Body of pancreas (tissue), 4 donors: ENCODE measurements around the gene DNAL1. TPM values are rescaled to one million over a fixed set of nuclear protein-coding genes. Genes with fewer than 3 reads are reported as not detected.

Source experiments
- ATAC-seq: fragments of 150-250 bp; one replicate; pipeline ENCODE4 v1.9.1; 2016
- DNase-seq, 4 donors: peaks; one replicate each; pipeline ENCODE4 v3.0.0-alpha.2; 2019
- H3K27ac ChIP-seq, 4 donors: fragments of 200-600 bp; sonication (generic); 1 replicate in 3 of 4; 2 replicates in 1 of 4; pipeline versions ENCODE4 v1.5.1 to v1.6.1; 2016 to 2019; ENCODE audit warnings: mild to moderate bottlenecking in 1 of 4, mixed read lengths in 1 of 4, moderate library complexity in 1 of 4
- H3K27me3 ChIP-seq, 2 donors: fragments of 200-600 bp; sonication (generic); one replicate each; pipeline ENCODE4 v1.6.0; 2016; ENCODE audit warnings: mild to moderate bottlenecking in 1 of 2
- H3K36me3 ChIP-seq, 2 donors: fragments of 200-600 bp; sonication (generic); replicated peaks in 1 of 2; 2 replicates each; pipeline ENCODE4 v1.5.1; 2016; ENCODE audit warnings: low read depth in 2 of 2; ENCODE audit not compliant: insufficient read depth in 1 of 2
- H3K4me1 ChIP-seq: fragments of 200-600 bp; sonication (generic); one replicate; pipeline ENCODE4 v1.6.0; 2016
- H3K4me3 ChIP-seq, 2 donors: fragments of 200-600 bp; sonication (generic); 1 replicate in 1 of 2; 2 replicates in 1 of 2; pipeline ENCODE4 v1.5.1; 2016 to 2019
- H3K9me3 ChIP-seq, 3 donors: fragments of 200-600 bp; sonication (generic); 1 replicate in 2 of 3; 2 replicates in 1 of 3; pipeline ENCODE4 v1.5.1; 2016
- POLR2A ChIP-seq, 3 donors: fragments of 450-650 bp; IDR thresholded peaks; one replicate each; pipeline ENCODE4 v1.6.1; 2016; ENCODE audit warnings: antibody characterized with exemption in 3 of 3, mild to moderate bottlenecking in 2 of 3
- WGBS, 2 donors: methylation state at CpG; one replicate each; pipeline ENCODE4 v1.1.5; 2017; 5-methylcytosine and 5-hydroxymethylcytosine counted together
- intact Hi-C: fragments of 100-400 bp; cut with DNase I; formaldehyde crosslinking; loops from one replicate; pipeline ENCODE4 v1.15.1; 2023
- total RNA-seq, 2 donors: library from RNA; depleted of rRNA; stranded (reverse); fragments of >200 nt; gene quantifications; one replicate each; pipeline ENCODE4 v1.1.0, GENCODE V29; 2016
- TF ChIP-seq, protein P1 (sequence below), 7 experiments: fragments of 450-650 bp in 4 of 7; fragments of 200-600 bp in 3 of 7; sonication (generic) in 3 of 7; IDR thresholded peaks; one replicate each; pipeline ENCODE4 v1.5.1; 2016 to 2019; ENCODE audit warnings: antibody characterized with exemption in 7 of 7

The DNAL1 gene
- total RNA-seq, 2 donors from 2014 or later, result 2.6 to 7.3 TPM

DNA sequence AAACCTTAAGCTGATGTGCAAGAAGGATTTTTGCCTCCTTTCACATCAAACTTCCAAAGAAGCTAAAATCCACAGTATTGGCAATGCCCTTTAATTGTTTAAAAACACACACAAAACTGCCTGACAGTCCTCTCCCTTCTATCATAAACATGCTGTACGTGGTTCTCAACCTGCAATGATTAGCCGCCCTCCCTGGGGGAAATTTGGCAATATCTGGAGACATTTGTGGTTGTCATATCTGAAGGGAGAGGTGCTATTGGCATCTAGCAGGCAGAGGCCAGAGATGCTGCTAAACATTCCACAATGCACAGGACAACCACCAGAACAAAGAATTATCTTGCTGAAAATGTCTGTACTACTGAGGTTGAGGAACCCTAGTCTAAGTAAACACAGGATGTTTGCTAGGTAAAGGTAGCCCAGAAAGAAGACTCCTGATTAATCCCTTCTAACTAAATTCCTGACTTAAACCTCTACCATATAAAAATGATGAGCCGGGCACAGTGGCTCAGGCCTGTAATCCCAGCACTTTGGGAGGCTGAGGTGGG lies 31.3 kb upstream of the DNAL1 start:
- Histone ChIP-seq H3K4me1 (peaks cover 8% of the 10 kb centered on the region), H3K27me3 (no peaks in the 10 kb centered on the region), H3K9me3 (no peaks in the 10 kb centered on the region), H3K4me3 (no peak overlapping the region), H3K27ac (no peak overlapping the region), H3K36me3 (no peaks in the 10 kb centered on the region)
- ATAC-seq (no peak), DNase-seq (no peak)
- intact Hi-C loops, result no loop called here
- 75 to 78% methylated on average over 3 of the region's 3 CpGs for WGBS, 2 donors
- no peak for TF ChIP-seq POLR2A (IDR thresholded peaks at IDR 0.05)

DNA sequence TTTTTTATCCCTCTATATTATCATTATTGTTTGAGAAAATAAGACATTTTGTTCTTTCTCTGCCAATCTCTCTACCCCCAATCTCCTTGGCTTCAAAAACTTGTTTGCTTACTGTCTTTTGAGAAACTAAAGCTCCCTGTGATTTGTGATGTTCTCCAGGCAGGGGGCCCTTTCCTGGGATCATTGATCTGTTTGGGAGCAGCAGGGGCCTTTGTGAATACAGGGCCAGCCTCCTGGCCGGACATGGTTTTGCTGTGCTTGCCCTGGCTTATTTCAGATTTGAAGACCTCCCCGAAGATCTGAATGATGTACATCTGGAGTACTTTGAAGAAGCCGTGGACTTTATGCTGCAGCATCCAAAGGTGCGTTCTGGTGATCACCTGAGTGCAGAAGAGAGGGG lies 28.0 kb upstream of the DNAL1 start:
- intact Hi-C loops, result no loop called here
- ATAC-seq (no peak), DNase-seq (no peak)
- Histone ChIP-seq H3K9me3 (no peaks in the 10 kb centered on the region), H3K4me3 (no peak overlapping the region), H3K36me3 (no peaks in the 10 kb centered on the region), H3K27me3 (no peaks in the 10 kb centered on the region), H3K27ac (no peak overlapping the region), H3K4me1 (peaks cover 7% of the 10 kb centered on the region)
- TF ChIP-seq, protein P1, sequence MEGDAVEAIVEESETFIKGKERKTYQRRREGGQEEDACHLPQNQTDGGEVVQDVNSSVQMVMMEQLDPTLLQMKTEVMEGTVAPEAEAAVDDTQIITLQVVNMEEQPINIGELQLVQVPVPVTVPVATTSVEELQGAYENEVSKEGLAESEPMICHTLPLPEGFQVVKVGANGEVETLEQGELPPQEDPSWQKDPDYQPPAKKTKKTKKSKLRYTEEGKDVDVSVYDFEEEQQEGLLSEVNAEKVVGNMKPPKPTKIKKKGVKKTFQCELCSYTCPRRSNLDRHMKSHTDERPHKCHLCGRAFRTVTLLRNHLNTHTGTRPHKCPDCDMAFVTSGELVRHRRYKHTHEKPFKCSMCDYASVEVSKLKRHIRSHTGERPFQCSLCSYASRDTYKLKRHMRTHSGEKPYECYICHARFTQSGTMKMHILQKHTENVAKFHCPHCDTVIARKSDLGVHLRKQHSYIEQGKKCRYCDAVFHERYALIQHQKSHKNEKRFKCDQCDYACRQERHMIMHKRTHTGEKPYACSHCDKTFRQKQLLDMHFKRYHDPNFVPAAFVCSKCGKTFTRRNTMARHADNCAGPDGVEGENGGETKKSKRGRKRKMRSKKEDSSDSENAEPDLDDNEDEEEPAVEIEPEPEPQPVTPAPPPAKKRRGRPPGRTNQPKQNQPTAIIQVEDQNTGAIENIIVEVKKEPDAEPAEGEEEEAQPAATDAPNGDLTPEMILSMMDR (IDR thresholded peaks at IDR 0.05), result no peak
- WGBS, 2 donors, result 69 to 80% methylated on average over 4 of the region's 4 CpGs

DNA sequence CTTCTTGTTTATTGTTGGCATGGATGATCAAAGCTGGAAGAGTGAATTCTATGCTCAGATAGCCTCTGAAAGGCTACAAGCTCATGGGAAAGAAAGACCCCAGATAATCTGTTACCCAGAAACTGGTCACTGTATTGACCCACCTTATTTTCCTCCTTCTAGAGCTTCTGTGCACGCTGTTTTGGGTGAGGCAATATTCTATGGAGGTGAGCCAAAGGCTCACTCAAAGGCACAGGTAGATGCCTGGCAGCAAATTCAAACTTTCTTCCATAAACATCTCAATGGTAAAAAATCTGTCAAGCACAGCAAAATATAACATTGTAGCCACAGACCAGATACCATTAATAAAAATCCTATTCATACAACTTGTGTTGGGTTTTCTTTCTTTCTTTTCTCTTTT lies 25.3 kb upstream of the DNAL1 start:
- WGBS, 2 donors, result 48 to 76% methylated on average over 1 of the region's 1 CpG
- no peaks in the 10 kb centered on the region for H3K9me3 ChIP-seq
- DNase-seq (no peak), ATAC-seq (no peak)
- no peaks in the 10 kb centered on the region for H3K36me3 ChIP-seq
- H3K27ac ChIP-seq, result no peak overlapping the region
- H3K27me3 ChIP-seq, result no peaks in the 10 kb centered on the region
- intact Hi-C loops, result no loop called here
- TF ChIP-seq, protein P1 (IDR thresholded peaks at IDR 0.05), result no peak
- no peak for TF ChIP-seq POLR2A (IDR thresholded peaks at IDR 0.05)
- no peak overlapping the region for H3K4me3 ChIP-seq
- no peaks in the 10 kb centered on the region for H3K4me1 ChIP-seq

DNA sequence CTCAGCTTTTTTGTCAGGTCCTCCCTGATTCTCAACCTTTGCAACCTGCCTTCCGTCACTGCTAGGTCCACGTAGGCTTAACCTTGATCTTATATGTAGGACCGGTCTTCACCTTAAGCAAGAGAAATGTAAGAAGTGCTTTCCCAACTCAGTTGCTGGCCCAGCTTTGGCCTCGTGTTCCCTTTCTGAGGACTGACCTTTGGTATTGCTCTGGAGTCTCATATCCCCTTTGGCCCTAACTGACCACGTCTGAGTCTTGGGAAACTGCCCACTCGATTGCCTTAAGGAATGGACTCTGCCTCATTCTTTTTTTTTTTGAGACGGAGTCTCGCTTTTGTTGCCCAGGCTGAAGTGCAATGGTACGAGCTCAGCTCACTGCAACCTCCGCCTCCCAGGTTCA lies 24.5 kb upstream of the DNAL1 start:
- H3K27me3 ChIP-seq, result no peaks in the 10 kb centered on the region
- 82 to 87% methylated on average over 10 of the region's 10 CpGs for WGBS, 2 donors
- intact Hi-C loops, result no loop called here
- DNase-seq, result no peak
- ATAC-seq, result no peak
- no peak overlapping the region for H3K27ac ChIP-seq
- H3K4me1 ChIP-seq, result no peaks in the 10 kb centered on the region
- H3K4me3 ChIP-seq, result no peak overlapping the region
- H3K36me3 ChIP-seq, result no peaks in the 10 kb centered on the region
- H3K9me3 ChIP-seq, result no peaks in the 10 kb centered on the region
- TF ChIP-seq, protein P1 (IDR thresholded peaks at IDR 0.05), result no peak
- TF ChIP-seq POLR2A (IDR thresholded peaks at IDR 0.05), result no peak

DNA sequence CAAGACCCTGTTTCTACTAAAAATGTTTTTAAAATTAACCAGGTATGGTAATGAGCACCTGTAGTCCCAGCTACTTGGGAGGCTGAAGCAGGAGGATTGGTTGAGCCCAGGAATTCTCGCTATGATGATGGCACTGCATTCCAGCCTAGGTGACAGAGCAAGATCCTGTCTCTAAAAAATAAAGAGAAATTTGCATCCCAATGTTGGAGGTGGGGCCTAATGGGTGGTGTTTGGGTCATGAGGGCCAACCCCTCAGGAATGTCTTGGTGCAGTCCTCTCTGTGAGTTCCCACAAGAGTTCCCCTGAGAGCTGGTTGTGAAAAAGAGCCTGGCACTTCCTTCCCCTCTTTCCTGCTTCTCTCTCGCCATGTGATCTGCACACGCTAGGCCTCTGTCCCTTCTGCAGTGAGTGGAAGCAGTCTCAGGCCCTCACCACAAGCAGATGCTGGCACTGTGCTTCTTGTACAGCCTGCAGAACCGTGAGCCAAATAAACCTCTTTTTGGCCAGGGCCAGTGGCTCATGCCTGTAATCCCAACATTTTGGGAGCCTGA lies 21.2 kb upstream of the DNAL1 start:
- H3K27me3 ChIP-seq, result no peaks in the 10 kb centered on the region
- H3K4me1 ChIP-seq, result no peaks in the 10 kb centered on the region
- no peak overlapping the region for H3K4me3 ChIP-seq
- intact Hi-C loops, result no loop called here
- WGBS, 2 donors, result 86 to 92% methylated on average over 4 of the region's 4 CpGs
- ATAC-seq (no peak), DNase-seq (no peak)
- H3K27ac ChIP-seq, result no peak overlapping the region
- H3K9me3 ChIP-seq, result no peaks in the 10 kb centered on the region
- TF ChIP-seq POLR2A (IDR thresholded peaks at IDR 0.05), result no peak
- TF ChIP-seq, protein P1 (IDR thresholded peaks at IDR 0.05), result no peak
- H3K36me3 ChIP-seq, result no peaks in the 10 kb centered on the region
